H1 (cell line): Measurements from ENCODE around the gene ALKBH3. TPM values are rescaled to one million over a fixed set of nuclear protein-coding genes. Genes with fewer than 3 reads are reported as not detected.

Source experiments
- CBX8 ChIP-seq: fragments of 300-800, 300-1000 bp; sonication (generic); IDR thresholded peaks from 2 replicates; pipeline ENCODE4 v1.7.1; 2016; ENCODE audit warnings: low read depth, low read length, borderline replicate concordance
- EZH2 ChIP-seq: fragments of 200-600 bp; sonication (generic); IDR thresholded peaks from 2 replicates; pipeline ENCODE4 v1.7.1; 2012; ENCODE audit warnings: low read depth, mild to moderate bottlenecking, moderate library complexity, low read length, inconsistent platforms; ENCODE audit not compliant: severe bottlenecking
- GTF2F1 ChIP-seq: IDR thresholded peaks from 2 replicates; pipeline ENCODE4 v1.6.1; 2012; ENCODE audit warnings: low read depth, low read length, improper control_type of control experiment, borderline replicate concordance
- MAFK ChIP-seq: IDR thresholded peaks from 2 replicates; pipeline ENCODE4 v1.6.1; 2012; ENCODE audit warnings: low read depth, mild to moderate bottlenecking, improper control_type of control experiment, low read length
- ZNF274 ChIP-seq: IDR thresholded peaks from 2 replicates; pipeline ENCODE4 v1.7.0; 2012; ENCODE audit warnings: low read length, borderline replicate concordance; ENCODE audit errors: extremely low read depth
- polyA plus RNA-seq, 7 experiments: library from polyadenylated mRNA; depleted of rRNA in 3 of 7; stranded (reverse) in 5 of 7; unstranded in 2 of 7; fragments of >200 nt in 5 of 7; fragments of 200-250 nt in 2 of 7; gene quantifications; 1 replicate in 5 of 7; 2 replicates in 1 of 7; 4 replicates in 1 of 7; pipeline versions ENCODE4 v1.2.1 to v1.2.3, GENCODE V29; 2011 to 2013; ENCODE audit warnings: missing spikeins in 2 of 7, mixed read lengths in 2 of 7
- total RNA-seq: library from RNA; stranded (reverse); fragmentation: NEBNext Ultra II Directional; extraction: Animal tissue kit (Norgen Biotek cat#: 25700); gene quantifications from 2 replicates; pipeline ENCODE4 v1.2.1, GENCODE V29; 2021
- TF ChIP-seq, protein P1 (sequence below): fragments of 300-600 bp; sonication (generic); IDR thresholded peaks from 2 replicates; pipeline ENCODE4 v1.7.1; 2012; ENCODE audit warnings: low read length, moderate library complexity, mild to moderate bottlenecking, inconsistent platforms; ENCODE audit not compliant: insufficient replicate concordance
- TF ChIP-seq, protein P2 (sequence below): IDR thresholded peaks from 2 replicates; pipeline ENCODE4 v1.6.1; 2012; ENCODE audit warnings: inconsistent platforms

Gene ALKBH3
- total and polyA plus RNA-seq, 2 of the 8 experiments (the other 6 are each of a cell fraction or from before 2014, with no cell fraction given): 10.5 to 11.4 TPM

DNA sequence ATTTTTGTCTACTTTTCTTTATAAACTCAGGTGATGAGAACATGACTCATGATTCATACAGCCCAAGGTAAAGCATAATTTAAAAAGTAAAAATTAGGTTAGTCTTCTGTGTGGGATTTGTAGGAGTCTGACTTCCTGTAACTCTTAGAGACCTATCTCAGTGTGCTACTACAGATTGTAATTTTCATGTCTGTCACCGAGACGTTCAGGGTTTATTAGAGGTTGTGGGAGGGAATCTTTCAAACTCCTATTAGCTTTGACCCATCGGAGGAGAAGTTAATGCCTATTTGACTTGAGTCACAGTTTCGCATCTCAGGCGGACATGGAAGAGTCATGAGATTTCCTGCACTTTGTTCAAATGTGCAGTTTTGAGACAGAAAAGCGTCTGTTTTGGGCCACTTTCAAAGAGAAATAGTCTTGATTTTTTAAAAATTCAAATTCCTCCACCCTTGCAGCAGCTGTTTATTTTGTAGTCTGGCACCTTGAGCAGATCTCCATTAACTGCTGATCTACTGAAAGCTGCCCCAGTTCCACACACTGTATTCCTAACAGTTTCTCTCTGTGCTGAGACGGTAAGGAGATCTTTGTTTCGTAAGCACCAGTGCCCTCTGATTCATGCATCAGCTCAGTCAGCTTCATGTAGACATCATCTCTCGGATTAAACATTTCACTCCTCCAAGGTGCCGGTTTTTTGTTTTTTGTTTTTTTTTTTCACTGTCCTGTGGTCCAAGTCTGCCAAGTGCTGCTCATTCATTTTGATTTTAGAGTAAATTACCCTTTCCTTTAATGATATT is 24.3 kb downstream of the ALKBH3 start (continued):
- TF ChIP-seq, protein P1, sequence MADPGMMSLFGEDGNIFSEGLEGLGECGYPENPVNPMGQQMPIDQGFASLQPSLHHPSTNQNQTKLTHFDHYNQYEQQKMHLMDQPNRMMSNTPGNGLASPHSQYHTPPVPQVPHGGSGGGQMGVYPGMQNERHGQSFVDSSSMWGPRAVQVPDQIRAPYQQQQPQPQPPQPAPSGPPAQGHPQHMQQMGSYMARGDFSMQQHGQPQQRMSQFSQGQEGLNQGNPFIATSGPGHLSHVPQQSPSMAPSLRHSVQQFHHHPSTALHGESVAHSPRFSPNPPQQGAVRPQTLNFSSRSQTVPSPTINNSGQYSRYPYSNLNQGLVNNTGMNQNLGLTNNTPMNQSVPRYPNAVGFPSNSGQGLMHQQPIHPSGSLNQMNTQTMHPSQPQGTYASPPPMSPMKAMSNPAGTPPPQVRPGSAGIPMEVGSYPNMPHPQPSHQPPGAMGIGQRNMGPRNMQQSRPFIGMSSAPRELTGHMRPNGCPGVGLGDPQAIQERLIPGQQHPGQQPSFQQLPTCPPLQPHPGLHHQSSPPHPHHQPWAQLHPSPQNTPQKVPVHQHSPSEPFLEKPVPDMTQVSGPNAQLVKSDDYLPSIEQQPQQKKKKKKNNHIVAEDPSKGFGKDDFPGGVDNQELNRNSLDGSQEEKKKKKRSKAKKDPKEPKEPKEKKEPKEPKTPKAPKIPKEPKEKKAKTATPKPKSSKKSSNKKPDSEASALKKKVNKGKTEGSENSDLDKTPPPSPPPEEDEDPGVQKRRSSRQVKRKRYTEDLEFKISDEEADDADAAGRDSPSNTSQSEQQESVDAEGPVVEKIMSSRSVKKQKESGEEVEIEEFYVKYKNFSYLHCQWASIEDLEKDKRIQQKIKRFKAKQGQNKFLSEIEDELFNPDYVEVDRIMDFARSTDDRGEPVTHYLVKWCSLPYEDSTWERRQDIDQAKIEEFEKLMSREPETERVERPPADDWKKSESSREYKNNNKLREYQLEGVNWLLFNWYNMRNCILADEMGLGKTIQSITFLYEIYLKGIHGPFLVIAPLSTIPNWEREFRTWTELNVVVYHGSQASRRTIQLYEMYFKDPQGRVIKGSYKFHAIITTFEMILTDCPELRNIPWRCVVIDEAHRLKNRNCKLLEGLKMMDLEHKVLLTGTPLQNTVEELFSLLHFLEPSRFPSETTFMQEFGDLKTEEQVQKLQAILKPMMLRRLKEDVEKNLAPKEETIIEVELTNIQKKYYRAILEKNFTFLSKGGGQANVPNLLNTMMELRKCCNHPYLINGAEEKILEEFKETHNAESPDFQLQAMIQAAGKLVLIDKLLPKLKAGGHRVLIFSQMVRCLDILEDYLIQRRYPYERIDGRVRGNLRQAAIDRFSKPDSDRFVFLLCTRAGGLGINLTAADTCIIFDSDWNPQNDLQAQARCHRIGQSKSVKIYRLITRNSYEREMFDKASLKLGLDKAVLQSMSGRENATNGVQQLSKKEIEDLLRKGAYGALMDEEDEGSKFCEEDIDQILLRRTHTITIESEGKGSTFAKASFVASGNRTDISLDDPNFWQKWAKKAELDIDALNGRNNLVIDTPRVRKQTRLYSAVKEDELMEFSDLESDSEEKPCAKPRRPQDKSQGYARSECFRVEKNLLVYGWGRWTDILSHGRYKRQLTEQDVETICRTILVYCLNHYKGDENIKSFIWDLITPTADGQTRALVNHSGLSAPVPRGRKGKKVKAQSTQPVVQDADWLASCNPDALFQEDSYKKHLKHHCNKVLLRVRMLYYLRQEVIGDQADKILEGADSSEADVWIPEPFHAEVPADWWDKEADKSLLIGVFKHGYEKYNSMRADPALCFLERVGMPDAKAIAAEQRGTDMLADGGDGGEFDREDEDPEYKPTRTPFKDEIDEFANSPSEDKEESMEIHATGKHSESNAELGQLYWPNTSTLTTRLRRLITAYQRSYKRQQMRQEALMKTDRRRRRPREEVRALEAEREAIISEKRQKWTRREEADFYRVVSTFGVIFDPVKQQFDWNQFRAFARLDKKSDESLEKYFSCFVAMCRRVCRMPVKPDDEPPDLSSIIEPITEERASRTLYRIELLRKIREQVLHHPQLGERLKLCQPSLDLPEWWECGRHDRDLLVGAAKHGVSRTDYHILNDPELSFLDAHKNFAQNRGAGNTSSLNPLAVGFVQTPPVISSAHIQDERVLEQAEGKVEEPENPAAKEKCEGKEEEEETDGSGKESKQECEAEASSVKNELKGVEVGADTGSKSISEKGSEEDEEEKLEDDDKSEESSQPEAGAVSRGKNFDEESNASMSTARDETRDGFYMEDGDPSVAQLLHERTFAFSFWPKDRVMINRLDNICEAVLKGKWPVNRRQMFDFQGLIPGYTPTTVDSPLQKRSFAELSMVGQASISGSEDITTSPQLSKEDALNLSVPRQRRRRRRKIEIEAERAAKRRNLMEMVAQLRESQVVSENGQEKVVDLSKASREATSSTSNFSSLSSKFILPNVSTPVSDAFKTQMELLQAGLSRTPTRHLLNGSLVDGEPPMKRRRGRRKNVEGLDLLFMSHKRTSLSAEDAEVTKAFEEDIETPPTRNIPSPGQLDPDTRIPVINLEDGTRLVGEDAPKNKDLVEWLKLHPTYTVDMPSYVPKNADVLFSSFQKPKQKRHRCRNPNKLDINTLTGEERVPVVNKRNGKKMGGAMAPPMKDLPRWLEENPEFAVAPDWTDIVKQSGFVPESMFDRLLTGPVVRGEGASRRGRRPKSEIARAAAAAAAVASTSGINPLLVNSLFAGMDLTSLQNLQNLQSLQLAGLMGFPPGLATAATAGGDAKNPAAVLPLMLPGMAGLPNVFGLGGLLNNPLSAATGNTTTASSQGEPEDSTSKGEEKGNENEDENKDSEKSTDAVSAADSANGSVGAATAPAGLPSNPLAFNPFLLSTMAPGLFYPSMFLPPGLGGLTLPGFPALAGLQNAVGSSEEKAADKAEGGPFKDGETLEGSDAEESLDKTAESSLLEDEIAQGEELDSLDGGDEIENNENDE: no peak
- no peak for TF ChIP-seq MAFK
- TF ChIP-seq ZNF274: no peak
- TF ChIP-seq EZH2: no peak
- TF ChIP-seq CBX8: no peak
- TF ChIP-seq GTF2F1: no peak
- TF ChIP-seq, protein P2, sequence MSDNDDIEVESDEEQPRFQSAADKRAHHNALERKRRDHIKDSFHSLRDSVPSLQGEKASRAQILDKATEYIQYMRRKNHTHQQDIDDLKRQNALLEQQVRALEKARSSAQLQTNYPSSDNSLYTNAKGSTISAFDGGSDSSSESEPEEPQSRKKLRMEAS: no peak
